HG02884 (cell line): ENCODE measurements around the gene NRF1.
"Not testable (repeated sequence)": the region's sequence is repeated elsewhere in the genome, so short reads cannot be mapped to it uniquely, and the experiment has no call there.

ENCODE experiments used
- ATAC-seq: cut with Tn5 transposase; IDR thresholded peaks from one replicate; pipeline ENCODE4 v1.9.1; 2021; ENCODE audit warnings: mild to moderate bottlenecking, moderate library complexity; ENCODE audit not compliant: unreplicated experiment

NRF1 gene

DNA sequence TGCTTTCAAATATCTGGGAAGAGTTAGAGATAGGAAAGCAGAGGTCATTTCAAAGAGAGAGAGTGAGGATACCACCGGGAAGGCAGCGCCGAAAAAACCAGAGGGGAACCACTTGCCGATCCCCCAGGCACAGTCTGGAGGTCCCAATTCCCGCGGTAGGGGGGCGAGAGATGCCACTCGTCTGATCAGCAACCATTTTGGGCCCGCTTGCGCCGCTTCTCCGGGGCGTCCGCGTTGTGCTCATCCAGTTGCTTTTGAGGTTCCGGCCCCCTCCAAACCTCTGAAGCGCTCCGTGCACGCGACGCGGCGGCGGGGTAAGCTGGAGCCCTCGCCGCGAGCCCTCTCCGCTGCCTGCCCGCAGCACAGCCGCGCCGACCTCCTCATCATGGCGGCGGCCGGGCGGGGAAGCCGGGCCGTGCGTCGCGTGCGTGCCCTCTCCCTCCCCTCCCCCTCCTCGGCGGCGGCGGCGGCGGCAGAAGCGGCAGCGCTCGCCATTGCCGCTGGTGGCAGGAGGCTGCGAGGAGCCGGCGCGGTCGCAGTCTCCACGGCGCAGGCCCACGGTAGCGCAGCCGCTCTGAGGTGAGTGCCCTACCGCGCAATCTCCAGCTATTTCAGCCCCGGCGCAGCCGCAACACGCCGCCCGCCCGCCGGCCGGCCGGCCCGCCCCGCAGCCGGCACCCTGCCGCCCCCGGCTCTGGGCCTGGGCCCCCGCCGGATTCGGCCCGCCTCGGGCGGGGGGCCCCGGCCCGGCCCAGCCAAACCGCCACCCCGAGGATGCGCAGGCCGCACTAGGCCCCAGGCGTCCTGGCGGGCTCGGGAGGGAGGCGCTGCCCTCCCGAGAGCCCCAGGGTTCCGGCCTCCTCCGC, at the start of gene NRF1:
Gene NRF1, plus strand, starts transcription at position 475 of the 866 bp plus-strand sequence. CDS start 45,632 bp downstream, outside the sequence.
- peak; percentile 71 for ATAC-seq

DNA sequence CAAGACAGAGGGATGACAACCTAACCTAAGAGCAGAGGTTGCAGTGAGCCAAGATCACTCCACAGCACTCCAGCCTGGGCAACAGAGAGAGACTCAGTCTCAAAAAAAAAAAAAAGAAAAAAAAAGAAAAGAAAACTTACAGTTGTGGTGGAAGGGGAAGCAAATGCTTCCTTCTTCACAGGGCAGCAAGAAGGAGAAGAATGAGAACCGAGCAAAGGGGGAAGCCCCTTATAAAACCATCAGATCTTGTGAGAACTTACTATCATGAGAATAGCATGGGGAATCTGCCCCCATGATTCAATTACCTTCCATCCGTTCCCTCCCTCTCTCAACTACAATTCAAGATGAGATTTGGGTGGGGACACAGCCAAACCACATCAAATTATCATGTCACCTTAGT, 45.2 kb upstream of the NRF1 start:
- not testable (repeated sequence) for ATAC-seq

DNA sequence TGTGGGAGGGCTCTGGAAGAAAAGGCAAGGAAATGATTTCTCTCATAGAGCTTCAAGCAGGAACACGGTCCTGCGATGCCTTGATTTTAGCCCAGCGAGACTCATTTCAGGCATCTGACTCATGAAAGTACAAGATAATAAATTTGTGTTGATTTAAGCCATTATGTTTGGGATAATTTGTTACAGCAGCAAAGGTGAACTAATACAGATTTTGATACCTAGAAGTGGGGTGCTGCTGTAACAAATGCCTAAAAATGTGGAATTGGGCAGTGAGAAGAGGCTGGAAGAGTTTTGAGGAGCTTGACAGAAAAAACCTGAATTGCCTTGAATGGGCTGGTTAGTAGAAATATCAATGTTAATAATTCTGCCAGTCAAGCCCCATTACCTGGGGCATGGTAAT, 44.1 kb upstream of the NRF1 start:
- ATAC-seq = no peak

DNA sequence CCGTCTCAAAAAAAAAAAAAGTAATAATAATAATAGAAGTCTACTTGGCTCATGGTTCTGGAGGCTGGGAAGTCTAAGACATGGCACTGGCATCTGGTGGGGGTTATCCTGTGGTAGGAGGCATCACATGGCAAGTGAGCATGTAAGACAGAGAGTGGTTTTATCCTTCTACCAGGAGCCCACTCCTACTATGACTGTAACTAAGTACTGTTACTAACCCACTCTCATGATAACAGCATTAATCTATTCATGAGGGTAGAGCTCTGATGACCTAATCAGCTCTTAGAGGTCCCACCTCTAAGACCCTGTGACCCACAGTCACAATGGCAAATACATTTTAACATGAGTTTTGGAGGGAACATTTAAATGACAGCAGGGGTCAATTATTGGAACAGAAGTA, 43.3 kb upstream of the NRF1 start:
- no peak for ATAC-seq

DNA sequence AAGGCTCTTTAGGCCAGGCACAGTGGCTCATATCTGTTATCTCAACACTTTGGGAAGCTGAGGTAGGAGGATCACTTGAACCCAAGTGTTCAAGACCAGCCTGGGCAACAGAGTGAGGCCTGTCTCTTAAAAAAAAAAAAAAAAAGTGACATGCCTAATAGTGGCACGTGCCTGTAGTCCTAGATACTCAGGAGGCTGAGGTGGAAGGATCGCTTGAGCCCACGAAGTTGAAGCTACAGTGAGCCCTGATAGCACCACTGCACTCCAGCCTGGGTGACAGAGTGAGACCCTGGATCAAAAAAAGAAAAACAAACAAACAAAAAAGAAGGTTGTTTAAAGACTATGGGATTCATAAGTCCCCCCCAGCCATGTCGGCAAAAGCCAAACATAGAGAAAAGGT, 42.2 kb upstream of the NRF1 start:
- no peak for ATAC-seq

DNA sequence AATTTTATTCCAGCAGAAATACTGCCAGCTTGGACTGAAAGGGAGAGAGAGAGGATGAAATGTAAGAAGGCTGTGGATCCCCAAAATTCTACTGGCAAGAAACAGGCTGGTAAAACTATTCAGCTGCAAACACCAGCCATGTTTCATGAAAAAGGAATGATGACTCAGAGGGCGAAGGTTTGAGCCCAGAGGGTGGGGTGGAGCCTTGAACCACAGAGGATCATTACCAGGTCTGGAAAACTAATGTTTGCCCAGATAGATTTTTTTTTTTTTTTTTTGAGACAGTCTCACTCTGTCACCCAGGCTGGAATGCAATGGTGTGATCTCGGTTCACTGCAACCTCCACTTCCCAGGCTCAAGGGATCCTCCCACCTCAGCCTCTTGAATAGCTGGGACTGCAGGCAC, 41.7 kb upstream of the NRF1 start:
- no peak for ATAC-seq

DNA sequence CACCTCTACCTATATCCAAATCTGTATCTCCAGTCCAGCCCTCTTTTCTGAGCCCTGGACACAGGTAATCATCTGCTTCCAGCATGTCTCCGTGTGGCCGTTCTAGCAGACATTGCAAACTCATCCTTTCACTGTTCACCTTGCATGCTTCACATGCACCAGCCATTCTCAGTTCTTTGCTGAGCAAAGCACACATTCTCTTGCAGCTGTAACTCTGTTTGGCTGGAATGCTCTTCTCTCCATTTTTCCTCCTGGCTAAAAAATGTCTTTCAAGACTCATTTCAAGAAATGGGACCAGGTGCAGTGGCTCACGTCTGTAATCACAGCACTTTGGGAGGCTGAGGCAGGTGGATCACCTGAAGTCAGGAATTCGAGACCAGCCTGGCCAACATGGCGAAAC, 40.3 kb upstream of the NRF1 start:
- ATAC-seq = no peak

DNA sequence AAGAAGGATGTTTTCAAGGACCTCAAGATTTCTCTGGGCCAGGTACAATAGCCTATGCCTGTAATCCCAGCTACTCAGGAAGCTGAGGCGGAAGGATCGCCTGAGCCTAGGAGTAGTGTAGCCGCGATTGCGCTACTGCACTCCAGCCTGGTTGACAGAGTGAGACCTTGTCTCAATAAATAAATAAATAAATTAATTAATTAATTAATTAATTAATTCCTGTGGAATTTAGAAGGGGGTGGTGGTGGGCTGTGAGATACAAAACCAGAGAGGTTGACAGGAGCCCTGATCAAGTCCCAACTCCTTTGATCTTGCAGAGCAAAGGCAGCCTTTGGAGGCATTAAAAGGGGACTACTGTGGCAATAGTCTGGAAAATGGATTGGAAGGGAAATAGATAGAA, 39.3 kb upstream of the NRF1 start:
- ATAC-seq = no peak

DNA sequence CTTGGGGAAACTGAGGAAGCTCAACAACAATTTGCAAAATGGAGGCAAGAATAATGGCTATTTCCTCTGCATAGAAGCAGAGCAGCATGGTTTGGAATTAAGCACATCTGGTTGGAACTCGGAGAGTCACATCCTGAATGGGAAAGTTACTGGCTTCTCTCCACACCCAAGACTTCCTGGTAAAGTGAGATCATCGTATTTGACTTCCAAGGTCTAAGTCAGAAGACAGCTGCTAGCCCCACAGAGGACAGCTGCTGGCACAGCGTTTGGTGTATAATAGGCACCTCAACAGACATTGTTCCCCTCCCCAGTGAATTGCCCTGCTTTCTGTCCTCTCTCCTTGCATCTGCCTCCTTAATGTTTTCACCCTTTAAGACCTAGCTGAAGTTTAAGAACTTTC, 37.0 kb upstream of the NRF1 start:
- no peak for ATAC-seq

DNA sequence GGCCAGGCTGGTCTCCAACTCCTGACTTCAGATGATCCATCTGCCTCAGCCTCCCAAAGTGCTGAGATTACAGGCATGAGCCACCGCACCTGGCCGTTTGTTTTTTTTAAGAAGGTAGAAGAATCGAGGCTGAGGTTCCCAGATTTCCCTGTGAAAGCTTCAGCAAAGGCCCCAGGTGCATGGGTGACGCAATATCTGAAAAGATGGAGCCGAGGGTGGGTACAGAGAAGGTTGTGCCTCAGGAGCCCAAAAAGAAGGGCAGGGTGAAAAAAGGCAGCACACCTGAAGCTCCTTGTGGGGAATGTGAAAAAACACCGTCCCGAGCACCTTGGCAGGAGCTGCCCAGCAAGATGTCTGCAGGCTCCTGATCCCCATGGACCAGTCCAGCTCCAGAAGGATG, 35.8 kb upstream of the NRF1 start:
- no peak for ATAC-seq

DNA sequence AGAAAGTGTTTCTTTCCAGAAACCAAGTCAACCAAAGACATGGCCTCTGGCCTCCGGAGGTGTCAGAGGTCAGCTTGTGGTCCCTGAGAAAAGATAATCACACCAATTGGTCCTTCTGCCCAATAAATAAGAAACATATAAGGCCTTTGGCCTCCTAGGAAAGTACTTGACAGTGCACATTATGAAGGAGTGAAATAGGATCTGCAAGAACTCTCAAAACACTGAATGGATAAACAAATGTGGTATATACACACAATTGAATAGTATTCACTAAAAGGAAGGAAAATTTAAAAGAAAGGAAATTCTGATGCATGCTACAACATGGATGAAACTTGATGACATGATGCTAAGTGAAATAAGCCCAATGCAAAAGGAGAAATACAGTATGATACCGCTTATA, 35.4 kb upstream of the NRF1 start:
- ATAC-seq = no peak

DNA sequence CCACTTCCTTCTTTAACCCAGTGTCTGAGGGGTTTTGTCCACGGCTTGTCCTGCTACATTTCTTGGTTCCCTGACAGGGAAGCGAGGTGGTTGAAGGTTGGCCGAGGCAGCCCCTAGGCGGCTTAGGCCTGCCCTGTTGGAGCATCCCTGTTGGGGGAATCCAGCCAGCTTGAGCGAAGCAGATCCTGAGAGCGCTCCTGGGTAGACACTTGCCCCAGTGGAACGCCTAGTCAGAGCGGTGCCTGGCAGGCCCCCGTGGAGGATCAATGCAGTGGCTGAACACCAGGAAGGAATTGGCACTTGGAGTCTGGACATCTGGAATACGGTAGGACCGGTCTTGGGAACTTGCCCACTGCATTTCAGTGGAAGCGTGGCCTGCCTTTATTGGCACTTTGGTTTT, 32.7 kb upstream of the NRF1 start:
- no peak for ATAC-seq

DNA sequence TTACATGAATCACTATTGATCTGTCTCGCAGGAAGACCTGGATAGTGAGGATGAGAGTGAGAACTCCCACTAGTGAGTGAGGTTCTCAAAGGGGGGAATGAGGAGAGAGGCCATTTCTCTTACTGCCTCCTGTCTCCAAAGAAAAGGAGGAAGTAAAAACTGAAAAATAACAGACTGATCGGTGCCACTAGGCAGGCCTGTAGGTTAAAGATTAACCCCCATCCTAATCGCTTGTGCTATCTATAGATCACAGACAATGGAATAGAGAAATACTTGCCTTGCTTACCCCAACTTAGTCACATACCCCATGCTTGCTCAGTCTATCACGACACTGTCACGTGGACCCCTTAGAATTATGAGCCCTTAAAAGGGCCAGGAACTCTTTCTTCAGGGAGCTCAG, 25.3 kb upstream of the NRF1 start:
- ATAC-seq = not testable (repeated sequence)

DNA sequence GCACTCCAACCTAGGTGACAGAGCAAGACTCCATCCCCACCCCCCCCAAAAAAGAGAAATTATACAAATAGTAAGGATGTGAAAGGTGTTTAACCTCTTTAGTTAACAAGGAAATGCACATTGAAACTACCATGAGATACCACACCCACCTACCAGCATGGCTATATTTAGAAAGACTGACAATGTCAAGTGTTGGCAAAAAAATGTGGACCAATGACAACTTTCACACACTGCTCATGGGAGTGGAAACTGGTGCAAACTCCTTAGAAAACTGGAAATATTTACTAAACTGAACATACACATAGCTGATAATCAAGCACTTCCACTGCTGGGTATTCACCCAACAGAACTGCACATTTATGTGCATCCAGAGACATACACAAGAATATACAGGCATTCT, 23.3 kb upstream of the NRF1 start:
- ATAC-seq = no peak

DNA sequence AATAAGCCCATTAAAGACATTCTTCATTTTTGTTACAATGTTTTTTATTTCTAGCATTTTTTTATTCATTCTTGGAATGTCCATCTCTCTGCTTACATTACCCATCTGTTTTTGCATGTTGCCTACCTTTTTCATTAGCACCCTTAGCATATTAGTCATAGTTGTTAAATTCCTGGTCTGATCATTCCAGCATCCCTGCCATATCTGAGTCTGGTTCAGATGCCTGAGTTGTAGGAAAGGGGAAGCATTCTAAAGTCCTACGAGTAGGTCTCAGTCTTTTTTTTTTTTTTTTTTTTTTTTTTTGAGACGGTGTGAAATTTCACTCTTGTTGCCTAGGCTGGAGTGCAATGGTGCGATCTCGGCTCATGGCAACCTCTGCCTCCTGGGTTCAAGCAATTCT, 19.7 kb upstream of the NRF1 start:
- no peak for ATAC-seq

DNA sequence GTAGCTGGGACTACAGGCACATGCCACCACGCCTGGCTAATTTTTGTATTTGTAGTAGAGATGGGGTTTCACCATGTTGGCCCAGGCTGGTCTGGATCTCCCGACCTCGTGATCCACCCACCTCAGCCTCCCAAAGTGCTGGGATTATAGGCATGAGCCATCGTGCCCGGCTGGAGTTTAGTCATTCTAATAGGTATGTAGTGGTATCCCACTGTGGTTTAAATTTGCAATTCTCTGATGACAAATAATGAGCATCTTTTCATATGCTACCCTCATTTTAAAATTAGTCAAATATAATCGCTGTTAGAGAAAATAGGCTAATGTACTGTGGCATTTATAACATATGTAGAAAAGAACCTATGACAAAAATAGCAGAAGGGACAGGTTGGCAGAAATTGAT, 15.1 kb upstream of the NRF1 start:
- ATAC-seq = not testable (repeated sequence)

DNA sequence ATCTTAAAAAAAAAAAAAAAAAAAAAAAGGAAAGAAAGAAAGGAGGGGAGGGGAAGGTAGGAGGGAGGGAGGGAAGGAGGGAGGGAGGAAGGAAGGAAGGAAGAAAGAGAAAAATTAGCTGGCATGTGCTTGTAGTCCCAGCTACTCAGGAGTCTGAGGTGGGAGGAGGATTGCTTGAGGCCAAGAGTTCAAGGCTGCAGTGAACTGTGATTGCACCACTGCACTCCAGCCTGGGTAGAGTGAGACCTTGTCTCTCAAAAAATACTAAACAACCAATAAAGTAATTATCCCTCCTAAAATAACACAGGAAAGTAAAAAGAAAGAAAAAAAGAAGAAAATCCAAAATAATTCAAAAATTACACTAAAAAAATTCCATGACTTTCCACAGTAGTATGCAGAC, 13.8 kb upstream of the NRF1 start:
- no peak for ATAC-seq

DNA sequence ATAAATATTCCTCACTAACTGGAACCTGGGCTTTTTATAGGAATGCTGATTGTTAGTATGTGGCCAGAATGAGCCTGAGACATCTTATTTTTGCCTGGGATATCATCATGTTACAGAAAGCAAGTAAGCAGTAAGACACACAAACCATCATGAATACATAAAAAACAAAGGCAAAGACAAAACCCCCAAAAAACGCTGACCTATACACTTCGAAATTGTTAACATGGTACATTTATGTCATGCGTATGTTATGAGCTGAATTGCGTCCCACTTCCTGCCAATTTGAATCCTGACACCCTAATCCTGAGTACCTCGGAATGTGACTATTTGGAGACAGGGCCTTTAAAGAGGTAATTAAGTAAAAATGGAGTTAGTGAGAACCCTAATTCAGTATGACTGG, 12.3 kb upstream of the NRF1 start:
- ATAC-seq = no peak

DNA sequence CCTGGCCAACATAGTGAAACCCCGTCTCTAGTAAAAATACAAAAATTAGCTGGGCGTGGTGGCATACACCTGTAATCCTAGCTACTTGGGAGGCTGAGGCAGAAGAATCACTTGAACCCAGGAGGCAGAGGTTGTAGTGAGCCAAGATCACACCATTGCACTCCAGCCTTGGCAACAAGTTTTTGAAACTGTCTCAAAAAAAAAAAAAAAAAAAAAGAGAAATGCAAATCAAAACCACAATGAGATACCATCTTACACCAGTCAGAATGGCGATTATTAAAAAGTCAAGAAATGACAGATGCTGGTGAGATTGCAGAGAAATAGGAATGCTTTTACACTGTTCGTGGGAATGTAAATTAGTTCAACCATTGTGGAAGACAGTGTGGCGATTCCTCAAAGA, 7.9 kb upstream of the NRF1 start:
- not testable (repeated sequence) for ATAC-seq

DNA sequence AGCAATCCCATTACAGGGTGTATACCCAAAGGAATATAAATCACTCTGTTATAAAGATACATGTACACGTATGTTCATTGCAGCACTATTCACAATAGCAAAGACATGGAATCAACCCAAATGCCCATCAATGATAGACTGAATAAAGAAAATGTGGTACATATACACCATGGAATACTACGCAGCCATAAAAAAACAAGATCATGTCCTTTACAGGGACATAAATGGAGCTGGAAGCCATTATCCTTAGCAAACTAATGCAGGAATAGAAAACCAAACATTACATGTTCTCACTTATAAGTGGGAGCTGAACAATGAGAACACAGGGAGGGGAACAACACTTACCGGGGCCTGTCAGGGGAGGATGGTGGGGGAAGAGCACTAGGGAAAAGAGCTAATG, 7.5 kb upstream of the NRF1 start:
- ATAC-seq = not testable (repeated sequence)

DNA sequence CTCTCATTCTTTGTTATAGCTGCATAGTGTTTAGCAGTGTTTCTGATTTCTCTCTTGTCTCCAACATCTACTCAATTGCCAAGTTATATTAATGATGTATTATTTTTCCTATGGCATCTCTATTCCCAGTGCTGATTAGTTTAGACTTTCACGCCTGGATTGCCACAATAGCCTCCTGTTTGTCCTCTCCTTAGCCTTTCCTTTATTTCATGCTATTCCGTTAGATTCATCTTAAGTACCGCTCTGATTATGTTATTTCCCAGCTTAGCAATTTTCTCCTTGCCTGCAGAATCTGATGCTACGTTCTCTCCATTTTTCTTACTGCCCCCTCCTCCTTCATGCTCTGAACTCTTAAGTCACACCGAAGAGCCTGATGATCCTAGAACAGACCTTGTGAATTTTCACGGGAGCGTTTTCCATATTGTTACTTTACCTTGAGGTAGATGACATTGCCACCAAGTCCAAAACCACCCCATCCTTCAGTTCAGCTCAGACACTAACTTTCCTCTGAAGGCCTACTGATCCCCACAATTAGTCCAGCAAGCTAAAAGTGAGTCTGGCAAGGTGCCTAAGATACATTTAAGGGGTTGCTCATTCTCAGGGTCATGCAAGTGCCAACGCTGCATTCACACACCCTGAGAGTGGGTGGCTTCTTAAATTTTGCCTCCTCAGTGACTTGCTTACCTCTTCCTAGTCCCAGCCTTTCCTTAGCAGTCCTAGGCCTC, 6.6 kb upstream of the NRF1 start:
- ATAC-seq = no peak

DNA sequence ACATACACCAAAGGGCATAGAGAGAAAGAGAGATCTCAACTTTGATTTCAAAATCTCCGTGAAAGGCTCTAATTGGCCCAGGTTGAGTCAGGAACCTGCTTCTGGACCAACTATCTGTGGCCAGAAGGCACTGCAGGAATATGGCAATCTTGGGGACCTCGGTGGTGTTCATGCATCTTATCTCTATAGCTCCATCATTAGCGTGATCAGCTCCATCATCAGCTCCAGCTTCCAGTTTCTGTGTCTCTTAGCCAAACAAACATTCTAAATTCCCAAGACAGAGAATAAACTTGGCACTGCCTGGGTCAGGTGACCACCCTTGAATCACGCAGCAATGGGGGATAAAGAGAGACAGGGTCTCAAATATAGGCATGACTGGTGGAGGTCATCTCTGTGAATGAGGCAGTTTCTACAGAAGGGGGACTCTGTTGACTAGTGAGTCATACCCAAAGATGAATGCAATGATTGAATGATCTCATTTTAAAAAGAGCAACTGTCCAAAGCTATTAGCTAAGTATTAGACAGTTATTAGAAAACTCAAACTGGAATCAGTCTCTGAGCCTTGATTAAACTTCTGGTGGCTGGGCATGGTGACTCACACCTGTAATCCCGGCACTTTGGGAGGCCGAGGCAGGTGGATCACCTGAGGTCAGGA, 5.4 kb upstream of the NRF1 start:
- no peak for ATAC-seq
